C4-2B (cell line): ENCODE results near the gene KLF3.

Experiments used
- CTCF ChIP-seq: fragments of 450-650 bp; conservative IDR thresholded peaks from 2 replicates; pipeline ENCODE4 v1.5.1; 2017; ENCODE audit warnings: mild to moderate bottlenecking
- ZFX ChIP-seq: fragments of 450-650 bp; IDR thresholded peaks from 2 replicates; pipeline ENCODE4 v1.6.1; 2017

- no peak for TF ChIP-seq CTCF
- TF ChIP-seq ZFX: no peak
Observed at GRCh38 chr4:38621028-38621684, 42.8 kb upstream of the KLF3 start.
